GM19397 (cell line): ENCODE measurements around the gene DUSP9.

Experiments
- ATAC-seq: cut with Tn5 transposase; IDR thresholded peaks from one replicate; pipeline ENCODE4 v1.9.1; 2021; ENCODE audit warnings: mild to moderate bottlenecking, moderate library complexity; ENCODE audit not compliant: unreplicated experiment

The DUSP9 gene

GRCh38 chrX:153621949-153622598, 24.9 kb upstream of the DUSP9 start:
- no peak for ATAC-seq

DNA sequence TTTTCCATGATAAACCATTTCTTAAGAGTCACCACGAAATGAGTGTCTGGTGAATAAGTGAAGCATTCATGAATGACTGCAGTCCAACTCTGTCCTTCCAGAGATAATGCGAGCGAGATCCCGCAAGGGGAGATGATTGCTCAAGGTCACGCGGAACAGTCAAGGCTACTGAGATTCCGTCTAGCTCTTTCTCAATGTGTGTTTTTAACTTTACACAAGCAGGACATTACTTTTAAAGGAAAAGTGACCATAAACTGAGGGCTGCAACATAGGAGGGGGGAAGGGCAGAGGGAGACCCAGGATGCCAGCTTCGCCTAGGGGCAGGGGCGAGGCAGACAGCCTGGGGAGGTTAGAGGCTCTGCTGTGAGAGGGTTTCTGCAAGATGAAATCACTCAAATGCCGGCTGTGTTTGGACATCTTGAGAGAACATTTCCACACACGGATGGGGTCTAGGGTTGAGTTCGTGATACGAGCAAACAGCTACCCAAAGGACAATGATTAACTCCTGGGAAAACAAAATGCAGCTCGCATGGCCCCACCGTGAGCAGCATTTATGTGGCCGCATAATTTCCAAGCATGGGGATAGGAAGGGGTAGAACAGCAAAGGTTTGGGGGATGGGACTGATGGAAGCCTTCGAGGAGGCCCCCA, 24.2 kb upstream of the DUSP9 start:
- ATAC-seq: no peak

DNA sequence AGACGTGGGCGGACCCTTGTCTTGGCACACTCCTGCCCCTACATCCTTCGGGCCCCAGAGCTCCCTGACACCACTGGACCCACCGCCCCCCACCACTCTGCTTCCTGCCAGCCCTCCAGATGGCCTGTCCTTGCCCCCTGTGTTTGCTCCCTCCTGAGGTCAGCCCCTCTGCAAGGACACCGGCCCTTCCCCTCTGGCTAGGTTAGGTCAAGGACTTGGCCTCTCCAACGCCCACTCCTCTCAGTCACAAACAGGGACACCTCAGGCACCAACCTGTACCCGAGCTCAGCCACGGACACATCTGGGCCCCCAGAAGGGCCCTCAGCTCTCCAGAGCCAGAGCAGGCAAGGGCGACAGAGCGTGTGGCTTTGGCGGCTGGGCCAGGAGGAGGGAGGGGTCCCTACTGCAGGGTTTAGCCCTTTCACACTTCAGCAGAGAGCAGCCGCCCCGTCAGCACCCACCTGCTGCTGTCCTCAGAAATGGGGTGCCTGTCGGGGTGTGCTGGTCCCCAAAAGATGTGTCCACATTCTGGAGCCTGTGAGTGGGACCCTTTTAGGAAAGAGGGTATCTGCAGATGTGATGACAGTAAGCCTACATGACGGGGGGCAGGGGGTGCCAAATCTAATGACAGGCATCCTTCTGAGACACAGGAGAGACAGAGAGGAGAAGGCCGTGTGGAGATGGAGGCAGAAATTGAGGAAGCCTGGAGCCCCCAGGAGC, 23.5 kb upstream of the DUSP9 start:
- no peak for ATAC-seq

DNA sequence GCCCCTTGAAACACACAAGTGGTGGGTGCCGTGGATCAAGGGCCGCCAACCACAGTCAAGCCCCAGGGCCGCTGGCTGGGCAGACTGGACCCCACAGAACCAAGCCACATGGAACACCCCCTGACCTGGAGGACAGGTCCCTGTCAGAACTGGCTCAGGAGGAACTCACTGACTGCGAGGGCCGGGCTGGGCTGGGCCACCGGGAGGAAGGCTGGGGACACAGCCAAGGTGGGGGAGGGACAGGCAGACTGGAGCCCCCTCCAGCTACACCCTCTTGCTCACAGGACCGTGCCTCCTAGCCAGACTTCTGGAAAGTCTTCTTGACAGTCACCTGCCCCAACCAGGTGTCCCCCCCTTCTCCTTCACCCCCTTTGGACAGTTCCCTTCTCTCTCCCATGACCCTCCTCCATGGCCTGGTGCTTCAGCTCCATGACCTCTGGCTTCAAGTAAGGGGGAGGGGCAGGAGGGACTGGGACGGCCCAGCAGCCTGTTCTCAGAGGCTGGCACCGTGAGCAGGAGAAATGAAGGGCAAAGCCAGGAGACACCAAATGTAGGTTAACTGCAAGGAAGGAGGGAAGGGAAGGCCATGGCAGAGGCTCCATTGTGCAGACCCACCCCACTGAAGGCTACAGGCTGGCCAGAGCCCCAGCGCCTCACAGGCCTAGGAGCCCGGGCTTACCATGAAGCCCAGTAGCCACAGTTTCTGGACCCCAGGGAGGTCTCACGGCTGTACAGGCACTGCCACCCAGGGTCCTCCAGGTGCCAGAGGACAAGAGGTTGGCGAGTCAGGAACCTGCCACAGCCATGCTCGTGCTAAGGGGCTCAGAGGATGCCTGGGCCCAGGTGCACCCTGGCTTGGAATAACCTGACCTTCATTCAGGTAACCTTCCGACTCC, 22.6 kb upstream of the DUSP9 start:
- no peak for ATAC-seq

GRCh38 chrX:153625271-153626024, 21.6 kb upstream of the DUSP9 start:
- no peak for ATAC-seq

DNA sequence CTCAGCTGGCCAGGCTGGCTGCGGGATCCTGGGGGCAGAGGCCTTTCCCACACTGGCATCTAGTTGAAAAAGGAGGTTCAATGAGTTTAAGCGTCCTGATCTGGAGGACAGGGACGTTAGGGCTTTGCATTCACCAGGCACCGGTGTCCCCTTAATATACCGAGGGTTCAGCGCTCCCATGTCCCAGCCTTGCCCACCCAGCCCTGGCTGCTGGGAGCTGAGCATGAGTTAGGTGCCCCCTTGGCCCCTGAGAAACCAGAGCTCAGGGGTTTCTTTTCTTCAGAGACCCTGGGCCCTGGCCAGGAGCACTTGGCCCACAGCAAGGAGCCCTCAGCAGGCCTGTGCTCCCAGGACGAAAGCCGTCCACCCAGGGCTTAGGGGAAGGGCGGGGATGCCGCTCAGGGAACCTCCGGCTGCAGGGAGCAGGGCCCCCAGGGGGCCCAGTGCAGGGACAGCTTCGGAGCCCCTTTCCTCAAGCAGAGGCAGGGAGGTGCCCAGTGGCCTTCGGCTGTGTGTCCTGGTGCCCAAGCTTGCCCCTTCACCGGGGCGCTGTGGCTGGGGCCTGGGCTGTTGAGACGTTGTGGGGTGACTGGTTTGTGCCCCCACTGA, 20.9 kb upstream of the DUSP9 start:
- ATAC-seq: no peak

- no peak for ATAC-seq
Measured at GRCh38 chrX:153626863-153627674, 19.9 kb upstream of the DUSP9 start.

DNA sequence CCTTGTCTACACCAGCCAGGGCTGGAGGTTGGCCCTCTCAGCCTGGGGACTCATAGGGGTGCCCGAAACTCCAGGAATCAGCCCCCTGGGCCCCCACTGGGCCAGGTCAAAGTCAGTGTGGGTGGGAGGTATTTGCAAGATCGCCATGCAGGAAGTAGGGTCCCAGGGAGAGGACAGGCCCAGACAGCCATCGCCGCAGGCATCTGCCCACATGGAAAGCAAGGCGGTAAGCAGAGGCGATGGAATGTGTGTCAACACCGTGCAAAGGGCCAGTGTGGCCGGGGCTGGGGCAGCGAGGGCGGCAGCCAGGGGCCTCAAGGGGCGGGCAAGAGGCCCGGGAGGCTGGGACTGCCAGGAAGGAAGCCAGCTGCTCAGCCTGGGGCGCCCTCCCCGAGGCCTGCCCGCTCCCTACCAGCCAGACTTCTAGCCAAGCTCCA, 19.3 kb upstream of the DUSP9 start:
- no peak for ATAC-seq

GRCh38 chrX:153628129-153628528, 18.9 kb upstream of the DUSP9 start:
- ATAC-seq: no peak

- no peak for ATAC-seq
Measured at GRCh38 chrX:153628665-153629064, 18.3 kb upstream of the DUSP9 start.

GRCh38 chrX:153631346-153631745, 15.7 kb upstream of the DUSP9 start:
- ATAC-seq: no peak

GRCh38 chrX:153631907-153632594, 15.0 kb upstream of the DUSP9 start:
- no peak for ATAC-seq

DNA sequence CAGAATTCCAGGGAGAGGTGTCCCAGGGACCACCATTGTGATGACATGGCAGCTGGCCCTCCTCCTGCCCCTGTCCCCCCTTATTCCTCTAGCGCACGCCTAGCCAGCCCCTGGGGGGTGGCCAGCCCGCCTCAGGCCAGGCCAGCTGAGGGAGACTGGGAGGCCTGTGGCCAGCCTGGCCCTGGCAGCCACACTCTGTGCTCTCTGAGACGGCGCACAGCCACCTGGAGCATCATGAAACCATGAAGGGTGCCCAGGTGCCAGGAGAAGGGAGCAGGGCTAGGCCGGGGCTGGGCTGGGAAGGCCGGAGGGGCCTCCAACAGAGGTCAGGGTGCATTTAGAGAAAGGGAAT, 14.4 kb upstream of the DUSP9 start:
- no peak for ATAC-seq

GRCh38 chrX:153633048-153633447, 14.0 kb upstream of the DUSP9 start:
- ATAC-seq: no peak

GRCh38 chrX:153633607-153634180, 13.3 kb upstream of the DUSP9 start:
- ATAC-seq: no peak

DNA sequence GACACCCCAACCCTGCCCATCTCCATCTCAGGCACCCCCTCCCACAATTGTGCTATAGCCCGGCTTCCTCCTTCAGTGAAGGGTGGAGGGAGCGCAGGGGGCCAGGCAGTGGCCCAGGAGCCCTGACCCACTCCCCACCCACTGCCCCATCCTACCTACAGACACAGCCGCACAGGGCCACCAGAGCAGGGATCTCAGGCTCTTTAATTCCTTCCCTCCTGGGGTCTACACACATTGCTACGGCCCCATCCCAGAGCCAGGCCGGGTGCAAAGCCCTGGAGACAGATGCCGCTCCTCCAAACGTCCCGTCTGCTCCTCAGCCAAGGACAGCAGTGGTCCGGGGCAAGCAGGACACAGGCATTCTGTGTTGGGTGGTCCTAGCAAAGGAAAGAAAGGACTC, 12.8 kb upstream of the DUSP9 start:
- ATAC-seq: no peak

DNA sequence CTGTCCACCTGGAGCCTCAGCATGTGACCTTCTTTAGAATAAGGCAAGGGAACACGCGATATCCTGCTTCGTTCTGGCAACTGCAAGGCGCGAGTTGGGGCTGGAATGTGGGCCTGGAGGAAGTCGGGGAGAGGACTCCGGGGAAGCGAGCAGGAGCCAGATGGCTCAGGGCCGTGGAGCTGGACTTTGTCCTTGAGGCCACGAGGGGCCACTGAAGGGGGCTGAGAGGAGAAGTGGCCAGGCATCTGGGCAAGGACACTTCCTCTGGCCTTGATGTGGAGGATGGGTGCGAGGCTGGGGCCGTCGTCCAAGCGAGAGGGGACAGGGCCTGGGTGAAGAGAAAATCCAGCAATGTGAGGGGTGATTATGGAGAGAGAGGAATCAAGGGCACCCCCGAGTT, 12.2 kb upstream of the DUSP9 start:
- no peak for ATAC-seq

GRCh38 chrX:153635388-153635787, 11.6 kb upstream of the DUSP9 start:
- ATAC-seq: no peak
